Heart left ventricle (tissue), 13 donors: ENCODE data around the gene NR4A1.

Experiments
- POLR2A ChIP-seq, 2 donors: fragments of 450-650 bp; IDR thresholded peaks; one replicate each; pipeline ENCODE4 v1.6.1; 2017; ENCODE audit warnings: antibody characterized with exemption in 2 of 2, mild to moderate bottlenecking in 2 of 2, moderate library complexity in 2 of 2
- TF ChIP-seq, protein P1 (sequence below), 12 donors: fragments of 200-600 bp; sonication (generic) in 4 of 12; IDR thresholded peaks; one replicate each; pipeline versions ENCODE4 v1.5.0 to v1.8.0; 2018 to 2022; ENCODE audit warnings: antibody characterized with exemption in 12 of 12, mild to moderate bottlenecking in 5 of 12
- donor health status: ischemic (EF 13 %, LVEDD 7.1; RV severe dilation, severe dysfunction).
- donor health status: DM: no; HTN: yes; CAD: no.
- donor health status: DM: no; HTN: no; CAD: no.
- donor health status: ischemic (EF 25% LVEDD 6.9; RV normal size, moderate dysfunction).
- donor health status: ischemic (EF 25% LVEDD 5.7; RV mildly dilated, moderate dysfunction).
- donor health status: ischemic (EF 35%, LVEDD 5.7; RV mildly dilated, moderate dysfunction).
- donor health status: nonischemic (EF 11% LVEDD 7.7; RV severe dilation, severe dysfunction).
- donor health status: DM: yes; HTN: yes; CAD: no.
- donor health status: PGD.
- donor health status: ischemic (EF 29% LVEDD 5.4; RV normal size, mild dysfunction).
- donor health status: nonischemic (EF 23%, LVEDD 6.1; RV moderate dilation, normal function).

DNA sequence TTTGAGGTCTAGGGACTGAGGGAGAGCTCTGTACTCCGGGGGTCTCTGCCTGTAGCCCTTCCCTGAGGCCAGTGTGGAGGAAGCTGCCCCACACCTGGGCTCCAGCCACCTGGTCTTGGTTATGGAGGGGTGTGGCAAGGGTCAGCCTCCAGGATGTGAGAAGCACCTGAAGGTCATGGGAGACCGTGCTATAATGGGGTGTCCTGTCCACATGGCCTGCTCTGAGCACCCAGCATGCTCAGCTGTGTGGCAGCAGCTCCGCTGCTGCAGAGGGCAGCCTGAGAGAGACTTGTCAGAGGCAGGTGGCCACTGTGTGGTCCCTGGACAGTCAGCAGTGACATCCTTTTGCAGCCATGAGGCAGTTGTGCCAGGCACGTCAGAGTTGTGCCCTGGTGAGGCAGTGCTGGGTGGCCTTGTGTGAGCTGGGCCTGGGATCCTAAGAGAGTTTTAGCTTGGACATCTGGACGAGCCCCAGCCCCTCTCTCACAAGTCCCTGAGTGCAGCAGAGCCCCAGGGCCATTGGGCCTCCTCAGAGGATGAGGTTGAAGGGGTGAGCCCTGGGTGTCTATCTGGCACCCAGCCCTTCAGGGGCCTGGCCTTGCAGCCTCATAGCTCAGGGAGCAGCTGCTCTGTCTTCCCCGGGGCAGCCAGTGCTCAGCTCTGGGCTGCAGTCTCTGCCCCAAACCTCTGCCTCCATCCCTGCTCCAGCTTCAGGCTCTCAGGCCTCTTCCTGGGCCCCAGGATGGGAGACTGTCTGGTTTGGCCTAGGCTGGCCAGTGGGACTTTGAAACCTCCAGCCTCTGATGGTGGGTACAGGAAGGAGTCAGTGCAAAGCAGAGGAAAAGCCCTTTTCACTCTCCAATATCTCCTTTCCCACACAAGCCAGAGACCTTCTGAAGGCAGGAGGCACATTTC is 11.2 kb downstream of the NR4A1 start:
- TF ChIP-seq POLR2A (IDR thresholded peaks at IDR 0.05), result no peak
- TF ChIP-seq, protein P1, sequence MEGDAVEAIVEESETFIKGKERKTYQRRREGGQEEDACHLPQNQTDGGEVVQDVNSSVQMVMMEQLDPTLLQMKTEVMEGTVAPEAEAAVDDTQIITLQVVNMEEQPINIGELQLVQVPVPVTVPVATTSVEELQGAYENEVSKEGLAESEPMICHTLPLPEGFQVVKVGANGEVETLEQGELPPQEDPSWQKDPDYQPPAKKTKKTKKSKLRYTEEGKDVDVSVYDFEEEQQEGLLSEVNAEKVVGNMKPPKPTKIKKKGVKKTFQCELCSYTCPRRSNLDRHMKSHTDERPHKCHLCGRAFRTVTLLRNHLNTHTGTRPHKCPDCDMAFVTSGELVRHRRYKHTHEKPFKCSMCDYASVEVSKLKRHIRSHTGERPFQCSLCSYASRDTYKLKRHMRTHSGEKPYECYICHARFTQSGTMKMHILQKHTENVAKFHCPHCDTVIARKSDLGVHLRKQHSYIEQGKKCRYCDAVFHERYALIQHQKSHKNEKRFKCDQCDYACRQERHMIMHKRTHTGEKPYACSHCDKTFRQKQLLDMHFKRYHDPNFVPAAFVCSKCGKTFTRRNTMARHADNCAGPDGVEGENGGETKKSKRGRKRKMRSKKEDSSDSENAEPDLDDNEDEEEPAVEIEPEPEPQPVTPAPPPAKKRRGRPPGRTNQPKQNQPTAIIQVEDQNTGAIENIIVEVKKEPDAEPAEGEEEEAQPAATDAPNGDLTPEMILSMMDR (IDR thresholded peaks at IDR 0.05), result no peak
